ENCODE results near the gene GRM8.

- TF ChIP-seq CTCF (IDR thresholded peaks at IDR 0.05; ENCODE audit: low read length): no peak
- TF ChIP-seq EZH2 (optimal IDR thresholded peaks at IDR 0.05; ENCODE audit: low read depth, low read length): no peak
- TF ChIP-seq EZH2phosphoT487 (IDR thresholded peaks at IDR 0.05; ENCODE audit: low read length): no peak
Measured at GRCh38 chr7:126718419-126718818, 534.3 kb downstream of the GRM8 start.
